Central memory CD8-positive, alpha-beta T cell (primary cell): ENCODE measurements around the gene ZFAND4.
"Not testable (repeated sequence)": the region's sequence is repeated elsewhere in the genome, so short reads cannot be mapped to it uniquely, and the experiment has no call there.

ENCODE experiments used
- ATAC-seq: fragments of 150-1000 bp; cut with Tn5 transposase; replicated peaks from 2 replicates; pipeline ENCODE4 v1.10.0; 2022; ENCODE audit warnings: mild to moderate bottlenecking, moderate FRiP score, moderate number of reproducible peaks; ENCODE audit not compliant: poor library complexity, severe bottlenecking; ENCODE audit errors: extremely low read depth
- DNase-seq, 2 donors: peaks; one replicate each; pipeline ENCODE4 v3.0.0; 2021; ENCODE audit warnings: low spot score in 2 of 2
- H3K27ac Mint-ChIP-seq: one replicate; pipeline ENCODE4 v1.8.0; 2022; ENCODE audit warnings: low read depth, mild to moderate bottlenecking, moderate library complexity, mixed read lengths
- H3K27me3 Mint-ChIP-seq: one replicate; pipeline ENCODE4 v1.8.0; 2022; ENCODE audit warnings: mixed read lengths
- H3K36me3 Mint-ChIP-seq: one replicate; pipeline ENCODE4 v1.8.0; 2022; ENCODE audit warnings: mild to moderate bottlenecking, moderate library complexity, mixed read lengths; ENCODE audit not compliant: insufficient read depth
- H3K4me1 Mint-ChIP-seq: one replicate; pipeline ENCODE4 v1.8.0; 2022; ENCODE audit warnings: mixed read lengths
- H3K4me3 Mint-ChIP-seq: one replicate; pipeline ENCODE4 v1.8.0; 2022; ENCODE audit warnings: mild to moderate bottlenecking, moderate library complexity, mixed read lengths
- H3K9me3 Mint-ChIP-seq: one replicate; pipeline ENCODE4 v1.8.0; 2022; ENCODE audit warnings: mixed read lengths

The ZFAND4 gene

DNA sequence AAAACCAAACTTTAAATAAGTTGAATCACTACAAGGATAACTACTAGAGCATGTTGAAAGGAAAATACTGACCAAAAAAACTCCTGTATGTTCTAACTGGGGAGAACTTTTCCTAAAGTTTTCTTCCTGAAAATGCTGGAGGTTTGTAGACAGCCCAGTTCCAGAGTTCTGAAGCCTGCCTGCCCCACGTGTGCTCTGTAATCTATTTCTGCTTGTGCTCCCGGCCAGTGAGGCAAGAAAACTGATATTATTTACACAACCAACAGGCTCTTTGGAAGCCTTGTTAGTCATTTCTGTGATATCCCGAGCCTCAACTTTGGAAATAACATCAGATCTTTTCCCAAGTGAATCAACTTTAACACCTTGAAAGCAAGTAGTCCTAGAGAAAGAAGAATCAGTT lies 46.7 kb downstream of the ZFAND4 start:
- DNase-seq = no peak
- peaks cover 13% of the 10 kb centered on the region for H3K36me3 Mint-ChIP-seq

DNA sequence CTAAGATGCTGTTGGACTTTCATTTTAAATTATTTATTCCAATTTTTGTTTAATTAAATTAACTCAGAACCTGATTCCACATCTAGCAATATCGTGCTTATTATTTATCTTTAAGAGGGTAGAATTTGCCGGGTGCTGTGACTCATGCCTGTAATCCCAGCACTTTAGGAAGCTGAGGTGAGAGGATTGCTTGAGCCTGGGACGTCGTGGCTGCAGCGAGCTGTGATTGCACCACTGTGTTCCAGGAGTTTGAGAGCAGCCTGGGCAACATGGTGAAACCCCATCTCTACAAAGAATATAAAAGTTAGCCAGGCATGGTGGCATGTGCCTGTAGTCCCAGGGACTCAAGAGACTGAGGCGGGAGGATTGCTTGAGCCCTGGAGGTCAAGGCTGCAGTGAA lies 47.8 kb downstream of the ZFAND4 start:
- ATAC-seq (no peak), DNase-seq (no peak)
- H3K27me3 Mint-ChIP-seq = no peaks in the 10 kb centered on the region
- H3K27ac Mint-ChIP-seq = no peak overlapping the region
- peaks cover 6% of the 10 kb centered on the region for H3K4me1 Mint-ChIP-seq
- peaks cover 12% of the 10 kb centered on the region for H3K36me3 Mint-ChIP-seq
- H3K9me3 Mint-ChIP-seq = no peaks in the 10 kb centered on the region
- H3K4me3 Mint-ChIP-seq = no peak overlapping the region

More for the DNA sequence above, 46.7 kb downstream of the ZFAND4 start:
- H3K4me3 Mint-ChIP-seq = no peak overlapping the region
- H3K4me1 Mint-ChIP-seq = peaks cover 6% of the 10 kb centered on the region
- no peak for ATAC-seq
- H3K27me3 Mint-ChIP-seq = no peaks in the 10 kb centered on the region
- H3K27ac Mint-ChIP-seq = no peak overlapping the region
- no peaks in the 10 kb centered on the region for H3K9me3 Mint-ChIP-seq

DNA sequence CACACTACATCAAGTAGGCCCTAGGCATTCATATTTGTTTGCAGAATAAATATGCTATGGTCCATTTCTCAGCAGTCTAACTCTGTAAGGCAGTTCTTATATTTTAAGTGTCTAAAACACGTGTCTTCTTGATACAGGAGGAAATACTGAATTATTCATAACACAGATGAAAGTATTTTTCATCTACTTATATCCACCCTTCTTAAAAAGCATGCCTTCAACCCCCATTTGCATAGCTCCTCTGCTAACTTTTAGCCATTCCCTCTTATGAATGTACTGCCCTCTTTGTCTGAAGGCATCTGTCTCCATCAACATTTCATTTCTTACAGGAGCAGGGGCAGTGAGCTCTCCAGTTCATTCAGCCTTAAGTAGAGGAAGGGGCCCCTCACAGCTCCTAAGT lies 57.7 kb downstream of the ZFAND4 start:
- Mint-ChIP-seq H3K27ac (no peak overlapping the region), H3K4me1 (no peaks in the 10 kb centered on the region), H3K27me3 (no peaks in the 10 kb centered on the region), H3K36me3 (peaks cover 19% of the 10 kb centered on the region), H3K4me3 (no peak overlapping the region), H3K9me3 (no peaks in the 10 kb centered on the region)
- no peak for DNase-seq
- no peak for ATAC-seq

DNA sequence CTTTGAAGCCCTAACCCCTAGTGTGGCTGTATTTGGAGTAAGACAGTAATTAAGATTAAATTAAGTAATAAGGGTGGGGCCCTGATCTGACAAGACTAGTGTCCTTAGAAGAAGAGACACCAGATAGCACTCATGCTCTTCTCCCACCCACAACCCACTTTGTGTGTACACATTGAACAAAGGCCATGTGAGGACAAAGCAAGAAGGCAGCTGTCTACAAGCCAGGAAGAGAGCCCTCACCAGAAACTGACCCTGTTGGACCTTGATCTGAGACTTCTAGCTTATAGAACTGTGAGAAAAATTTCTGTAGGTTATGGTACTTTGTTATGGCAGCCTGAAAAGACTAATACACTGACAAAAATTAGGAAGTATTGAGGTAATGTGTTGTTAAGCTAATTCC lies 59.8 kb downstream of the ZFAND4 start:
- Mint-ChIP-seq H3K4me3 (no peak overlapping the region), H3K36me3 (peaks cover 20% of the 10 kb centered on the region), H3K27ac (no peak overlapping the region), H3K4me1 (no peaks in the 10 kb centered on the region), H3K9me3 (no peaks in the 10 kb centered on the region), H3K27me3 (no peaks in the 10 kb centered on the region)
- ATAC-seq (no peak), DNase-seq (no peak)

DNA sequence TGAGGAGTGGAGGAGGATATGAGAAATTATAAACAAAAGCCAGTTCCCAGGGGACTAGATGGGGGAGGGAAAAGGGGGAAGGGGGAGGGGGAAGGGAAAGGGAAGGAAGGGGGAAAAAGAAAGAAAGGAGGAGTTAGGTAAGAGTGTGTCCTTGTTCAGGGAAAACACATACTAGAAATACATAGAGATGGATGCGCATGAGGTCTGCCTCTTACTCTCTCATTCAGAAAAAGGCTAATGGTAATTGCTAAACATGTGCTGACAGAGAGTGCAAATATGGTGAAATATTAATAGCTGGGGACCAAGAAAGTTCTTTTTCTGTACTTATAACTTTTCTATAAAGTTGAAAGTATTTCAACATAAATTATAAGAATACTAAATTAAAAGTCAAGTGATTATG lies 64.5 kb downstream of the ZFAND4 start:
- ATAC-seq = no peak
- H3K4me1 Mint-ChIP-seq = no peaks in the 10 kb centered on the region

DNA sequence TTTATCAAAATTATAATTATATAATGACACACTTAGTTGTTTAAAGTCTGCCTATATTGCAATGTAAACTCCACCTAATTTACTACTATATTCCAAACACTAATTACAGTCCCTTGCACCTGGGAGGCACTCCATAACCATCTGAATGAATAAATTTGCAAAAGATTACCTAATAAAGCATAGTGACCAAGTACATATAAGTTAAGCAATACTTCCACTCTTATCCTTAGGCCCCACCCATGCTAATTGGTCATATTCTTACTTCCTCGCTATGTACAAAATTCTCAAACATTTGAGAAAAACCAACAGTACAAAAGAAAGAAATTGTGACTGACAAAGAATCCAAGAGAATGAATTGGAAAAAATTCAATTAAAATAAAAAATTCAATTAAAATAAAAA lies 65.3 kb downstream of the ZFAND4 start:
- H3K27me3 Mint-ChIP-seq = peaks cover under 1% of the 10 kb centered on the region
- peaks cover 6% of the 10 kb centered on the region for H3K36me3 Mint-ChIP-seq
- H3K27ac Mint-ChIP-seq = no peak overlapping the region
- DNase-seq = no peak
- ATAC-seq = no peak
- no peaks in the 10 kb centered on the region for H3K9me3 Mint-ChIP-seq
- H3K4me3 Mint-ChIP-seq = no peak overlapping the region
- no peaks in the 10 kb centered on the region for H3K4me1 Mint-ChIP-seq

More for the DNA sequence above, 64.5 kb downstream of the ZFAND4 start:
- Mint-ChIP-seq H3K4me3 (no peak overlapping the region), H3K27ac (no peak overlapping the region), H3K9me3 (no peaks in the 10 kb centered on the region), H3K36me3 (peaks cover 11% of the 10 kb centered on the region), H3K27me3 (no peaks in the 10 kb centered on the region)
- no peak for DNase-seq

DNA sequence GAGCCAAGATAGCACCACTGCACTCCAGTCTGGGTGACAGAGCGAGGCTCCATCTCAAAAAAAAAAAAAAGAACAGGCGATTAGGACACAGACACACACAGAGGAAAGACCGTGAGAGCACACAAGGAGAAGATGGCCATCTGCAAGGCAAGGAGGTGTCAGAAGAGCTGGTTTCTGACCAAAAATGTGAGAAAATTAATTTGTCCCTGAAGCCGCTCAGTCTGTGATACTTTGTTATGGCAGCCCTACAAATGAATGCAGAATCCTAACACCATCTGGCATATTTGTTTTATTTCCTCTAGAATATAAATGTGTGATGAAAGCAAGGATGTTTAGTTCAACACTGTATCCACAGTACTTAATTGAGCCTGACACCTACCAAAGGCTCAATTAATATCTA lies 69.7 kb downstream of the ZFAND4 start:
- no peak for DNase-seq
- no peaks in the 10 kb centered on the region for H3K4me1 Mint-ChIP-seq
- H3K36me3 Mint-ChIP-seq = no peaks in the 10 kb centered on the region
- H3K27ac Mint-ChIP-seq = no peak overlapping the region
- no peak overlapping the region for H3K4me3 Mint-ChIP-seq
- ATAC-seq = no peak
- no peaks in the 10 kb centered on the region for H3K9me3 Mint-ChIP-seq
- peaks cover 34% of the 10 kb centered on the region for H3K27me3 Mint-ChIP-seq

DNA sequence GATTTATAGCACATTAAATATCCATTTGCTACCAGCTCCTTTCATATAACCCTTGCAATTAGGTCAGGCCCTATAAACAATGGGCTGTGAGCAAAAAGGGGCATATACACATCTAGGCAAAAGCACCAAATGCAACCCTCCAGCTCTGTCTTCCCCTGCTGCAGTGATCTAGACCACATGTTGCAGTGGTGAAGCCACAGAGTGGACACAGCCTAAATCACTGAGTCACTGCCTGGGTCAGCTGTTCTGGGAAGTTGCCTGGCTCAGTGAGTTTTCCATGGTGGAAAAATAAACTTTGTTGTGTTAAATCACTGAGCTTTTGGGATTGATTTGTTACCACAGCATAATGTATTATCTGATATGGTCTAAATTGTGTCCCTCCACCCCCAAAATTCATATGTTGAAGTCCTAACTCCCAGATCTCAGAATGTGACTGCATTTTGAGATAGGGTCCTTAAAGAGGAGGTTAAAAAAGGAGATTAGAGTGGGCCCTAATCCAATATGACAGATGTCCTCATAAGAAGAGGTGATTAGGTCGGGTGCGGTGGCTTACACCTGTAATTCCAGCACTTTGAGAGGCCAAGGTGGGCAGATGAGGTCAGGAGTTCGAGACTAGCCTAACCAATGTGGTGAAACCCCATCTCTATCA lies 70.4 kb downstream of the ZFAND4 start:
- DNase-seq (no peak), ATAC-seq (no peak)
- Mint-ChIP-seq H3K36me3 (no peaks in the 10 kb centered on the region), H3K4me3 (no peak overlapping the region), H3K27ac (no peak overlapping the region), H3K4me1 (no peaks in the 10 kb centered on the region), H3K9me3 (no peaks in the 10 kb centered on the region), H3K27me3 (peaks cover 34% of the 10 kb centered on the region)

DNA sequence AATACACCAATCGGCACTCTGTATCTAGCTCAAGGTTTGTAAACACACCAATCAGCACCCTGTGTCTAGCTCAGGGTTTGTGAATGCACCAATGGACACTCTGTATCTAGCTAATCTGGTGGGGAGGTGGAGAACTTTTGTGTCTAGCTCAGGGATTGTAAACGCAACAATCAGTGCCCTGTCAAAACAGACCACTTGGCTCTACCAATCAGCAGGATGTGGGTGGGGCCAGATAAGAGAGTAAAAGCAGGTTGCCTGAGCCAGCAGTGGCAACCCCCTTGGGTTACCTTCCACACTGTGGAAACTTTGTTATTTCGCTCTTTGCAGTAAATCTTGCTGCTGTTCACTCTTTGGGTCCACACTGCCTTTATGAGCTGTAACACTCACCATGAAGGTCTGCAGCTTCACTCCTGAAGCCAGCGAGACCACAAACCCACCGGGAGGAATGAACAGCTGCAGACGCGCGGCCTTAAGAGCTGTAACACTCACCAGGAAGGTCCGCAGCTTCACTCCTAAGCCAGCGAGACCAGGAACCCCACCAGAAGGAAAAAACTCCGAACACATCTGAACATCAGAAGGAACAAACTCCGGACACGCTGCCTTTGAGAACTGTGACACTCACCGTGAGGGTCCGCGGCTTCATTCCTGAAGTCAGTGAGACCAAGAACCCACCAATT lies 71.2 kb downstream of the ZFAND4 start:
- ATAC-seq, H3K27ac Mint-ChIP-seq, H3K36me3 Mint-ChIP-seq, H3K4me1 Mint-ChIP-seq, DNase-seq, H3K9me3 Mint-ChIP-seq: not testable (repeated sequence)
- Mint-ChIP-seq H3K4me3 (peak overlapping the region; percentile 25), H3K27me3 (peaks cover 34% of the 10 kb centered on the region)

DNA sequence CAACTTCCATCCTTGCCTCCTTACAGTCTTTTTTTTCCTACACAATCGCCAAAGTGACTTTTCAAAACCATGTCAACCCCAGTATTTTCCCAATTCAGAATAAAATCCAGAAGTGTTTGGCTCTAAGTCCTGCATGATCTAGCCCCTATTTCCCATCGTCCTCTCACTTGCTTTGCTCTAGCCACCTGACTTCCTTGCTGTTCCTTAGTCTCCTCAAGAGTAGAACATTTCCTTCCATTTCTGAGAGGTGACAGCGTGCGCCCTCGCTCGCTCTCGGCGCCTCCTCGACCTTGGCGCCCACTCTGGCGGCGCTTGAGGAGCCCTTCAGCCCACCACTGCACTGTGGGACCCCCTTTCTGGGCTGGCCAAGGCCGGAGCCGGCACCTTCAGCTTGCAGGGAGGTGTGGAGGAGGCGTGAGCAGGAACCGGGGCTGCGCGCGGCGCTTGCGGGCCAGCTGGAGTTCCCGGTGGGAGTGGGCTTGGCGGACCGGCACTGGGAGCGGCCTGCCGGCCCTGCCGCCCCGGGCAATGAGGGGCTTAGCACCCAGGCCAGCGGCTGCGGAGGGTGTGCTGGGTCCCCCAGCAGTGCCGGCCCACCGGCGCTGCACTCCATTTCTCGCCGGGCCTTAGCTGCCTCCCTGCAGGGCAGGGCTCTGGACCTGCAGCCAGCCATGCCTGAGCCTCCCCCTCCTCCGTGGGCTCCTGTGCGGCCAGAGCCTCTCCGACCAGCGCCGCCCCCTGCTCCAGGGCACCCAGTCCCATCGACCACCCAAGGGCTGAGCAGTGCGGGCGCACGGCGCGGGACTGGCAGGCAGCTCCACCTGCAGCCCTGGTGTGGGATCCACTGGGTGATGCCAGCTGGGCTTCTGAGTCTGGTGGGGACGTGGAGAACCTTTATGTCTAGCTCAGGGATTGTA lies 72.0 kb downstream of the ZFAND4 start:
- not testable (repeated sequence) for H3K36me3 Mint-ChIP-seq, H3K27ac Mint-ChIP-seq, ATAC-seq, DNase-seq, H3K9me3 Mint-ChIP-seq, H3K4me1 Mint-ChIP-seq
- peaks cover 34% of the 10 kb centered on the region for H3K27me3 Mint-ChIP-seq
- H3K4me3 Mint-ChIP-seq = peak overlapping the region; percentile 25

DNA sequence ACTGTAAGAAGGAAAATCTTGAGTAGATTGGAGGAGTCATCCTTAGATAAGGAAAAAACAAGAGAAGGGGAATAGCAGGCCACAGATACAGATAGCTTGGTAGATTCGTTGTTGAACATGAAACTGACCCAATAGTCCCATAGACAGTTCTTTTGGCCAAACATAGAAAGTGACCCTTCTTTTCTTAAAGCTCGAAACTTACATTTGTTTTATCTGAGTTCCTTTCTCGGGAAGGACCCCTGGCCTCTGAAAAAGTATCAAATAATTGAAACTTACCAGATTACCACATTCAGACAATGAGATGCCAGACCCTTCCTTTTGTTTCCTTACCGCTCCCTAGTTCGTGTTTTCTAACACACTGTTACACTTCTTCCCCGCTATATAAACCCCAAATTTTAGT lies 72.9 kb downstream of the ZFAND4 start:
- DNase-seq (no peak), ATAC-seq (no peak)

DNA sequence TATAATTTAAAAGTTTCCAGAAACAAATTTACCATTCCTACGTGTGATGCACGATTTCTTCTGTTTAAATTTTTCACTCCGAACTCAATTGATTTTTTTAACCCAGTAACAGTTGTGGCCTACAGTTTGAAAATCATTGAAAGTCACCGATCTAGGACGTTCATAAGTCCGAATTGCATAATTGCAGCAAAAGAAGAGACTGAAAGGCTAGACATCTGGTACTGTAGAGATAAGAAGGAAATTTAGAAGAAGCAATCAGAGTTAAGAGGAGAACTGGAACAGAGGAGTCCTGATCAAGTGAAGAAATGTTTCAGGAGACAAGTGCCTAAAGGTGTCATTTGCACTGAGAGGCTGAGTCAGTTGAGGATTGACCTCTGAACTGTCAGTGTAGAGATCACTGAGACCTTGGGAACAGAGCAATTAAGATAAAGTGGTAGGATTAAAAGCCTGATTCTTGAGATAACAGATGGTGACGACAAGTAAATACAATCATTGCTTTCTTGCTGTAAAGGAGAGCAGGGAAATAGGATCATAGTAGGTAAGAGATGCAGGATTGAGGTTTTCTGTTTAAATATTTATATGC lies 73.5 kb downstream of the ZFAND4 start:
- no peak for DNase-seq
- H3K27ac Mint-ChIP-seq = no peak overlapping the region
- H3K36me3 Mint-ChIP-seq = peaks cover 14% of the 10 kb centered on the region
- H3K4me3 Mint-ChIP-seq = no peak overlapping the region
- H3K4me1 Mint-ChIP-seq = peaks cover 5% of the 10 kb centered on the region
- ATAC-seq = no peak
- peaks cover 34% of the 10 kb centered on the region for H3K27me3 Mint-ChIP-seq
- no peaks in the 10 kb centered on the region for H3K9me3 Mint-ChIP-seq

More for the DNA sequence above, 72.9 kb downstream of the ZFAND4 start:
- Mint-ChIP-seq H3K4me3 (no peak overlapping the region), H3K36me3 (peaks cover 12% of the 10 kb centered on the region), H3K27ac (no peak overlapping the region), H3K4me1 (peaks cover 5% of the 10 kb centered on the region), H3K27me3 (peaks cover 34% of the 10 kb centered on the region), H3K9me3 (no peaks in the 10 kb centered on the region)
